Lower leg skin (tissue), 4 donors: Measurements from ENCODE around the gene PSORS1C2. TPM values are rescaled to one million over a fixed set of nuclear protein-coding genes. Genes with fewer than 3 reads are reported as not detected.
"Not testable (repeated sequence)": the region's sequence is repeated elsewhere in the genome, so short reads cannot be mapped to it uniquely, and the experiment has no call there.

Experiments used
- DNase-seq, 2 donors: peaks; one replicate each; pipeline ENCODE4 v3.0.0-alpha.2; 2019; ENCODE audit warnings: low spot score in 2 of 2
- H3K4me3 ChIP-seq: fragments of 200-600 bp; sonication (generic); 2 replicates; pipeline ENCODE4 v1.5.1; 2017; ENCODE audit warnings: mild to moderate bottlenecking, low read depth; ENCODE audit not compliant: poor library complexity, severe bottlenecking
- CTCF ChIP-seq, 3 donors: fragments of 450-650 bp; IDR thresholded peaks; one replicate each; pipeline ENCODE4 v1.5.1; 2016; ENCODE audit warnings: antibody characterized with exemption in 3 of 3, mild to moderate bottlenecking in 3 of 3, moderate library complexity in 2 of 3
- POLR2A ChIP-seq, 2 donors: fragments of 450-650 bp; IDR thresholded peaks; one replicate each; pipeline ENCODE4 v1.6.1; 2016 to 2017; ENCODE audit warnings: antibody characterized with exemption in 2 of 2, mild to moderate bottlenecking in 1 of 2, moderate library complexity in 1 of 2
- WGBS, 2 donors: methylation state at CpG; one replicate each; pipeline ENCODE4 v1.1.5; 2018; 5-methylcytosine and 5-hydroxymethylcytosine counted together
- intact Hi-C: fragments of 100-400 bp; cut with DNase I; formaldehyde crosslinking; loops from one replicate; pipeline ENCODE4 v1.15.0; 2023; ENCODE audit warnings: low total_unique reads
- total RNA-seq, 4 donors: library from RNA; depleted of rRNA; stranded (reverse); fragments of >200 nt; gene quantifications; one replicate each; pipeline ENCODE4 v1.1.0, GENCODE V29; 2016

The PSORS1C2 gene
- total RNA-seq, 4 donors from 2014 or later = 34.8 to 55.5 (median 44.1) TPM

GRCh38 chr6:31169123-31169857, 30.4 kb upstream of the PSORS1C2 start:
- TF ChIP-seq POLR2A (IDR thresholded peaks at IDR 0.05) (no peak), CTCF (IDR thresholded peaks at IDR 0.05) (no peak)
- no peak overlapping the region for H3K4me3 ChIP-seq
- no peak for DNase-seq
- intact Hi-C loops = no loop called here
- 60 to 63% methylated on average over 10 of the region's 10 CpGs for WGBS, 2 donors

DNA sequence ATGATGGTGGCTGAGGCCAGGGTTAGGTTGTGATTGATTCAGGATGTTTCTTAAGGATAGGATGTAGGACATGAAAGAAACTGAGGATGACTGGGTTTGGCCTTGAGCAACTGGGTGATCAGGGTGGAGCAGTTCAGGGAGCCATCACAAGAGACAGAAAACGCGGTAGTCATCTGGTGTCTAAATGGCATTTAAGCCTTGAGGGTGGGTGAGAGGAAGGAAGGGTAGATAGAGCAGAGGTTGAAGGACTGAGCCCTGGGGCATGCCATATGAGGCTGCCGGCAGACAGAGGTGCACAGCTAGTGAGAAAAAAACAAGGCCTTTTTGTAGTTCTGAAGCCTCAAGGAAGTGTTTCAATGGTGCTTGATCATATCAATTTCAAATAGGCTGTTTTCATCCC, 29.7 kb upstream of the PSORS1C2 start:
- TF ChIP-seq POLR2A (IDR thresholded peaks at IDR 0.05) (no peak), CTCF (IDR thresholded peaks at IDR 0.05) (no peak)
- H3K4me3 ChIP-seq = no peak overlapping the region
- intact Hi-C loops = no loop called here
- 61 to 73% methylated on average over 3 of the region's 3 CpGs for whole genome bisulfite sequencing, 2 donors
- no peak for DNase-seq

DNA sequence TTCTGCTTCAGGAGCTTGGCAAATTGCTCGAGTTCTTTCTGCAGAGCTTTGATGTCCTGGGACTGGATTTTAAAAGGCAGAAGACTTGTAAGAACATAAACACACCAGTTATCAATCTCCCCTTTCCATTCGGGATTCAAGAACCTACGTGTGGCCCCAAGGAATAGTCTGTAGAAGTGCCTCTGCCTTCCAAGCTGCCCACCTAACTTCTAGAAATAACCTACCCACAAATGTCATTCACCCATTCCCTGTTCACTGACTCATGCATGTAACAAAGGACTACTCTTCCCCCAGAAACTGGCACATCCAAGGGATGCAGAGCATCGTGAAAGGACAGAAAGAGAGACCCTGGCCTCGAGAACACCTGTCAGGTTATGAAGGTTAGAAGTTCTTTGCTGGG, 27.1 kb upstream of the PSORS1C2 start:
- 73 to 80% methylated on average over 5 of the region's 5 CpGs for WGBS, 2 donors
- no peak for DNase-seq
- H3K4me3 ChIP-seq = no peak overlapping the region
- intact Hi-C loops = no loop called here
- TF ChIP-seq POLR2A (IDR thresholded peaks at IDR 0.05) = no peak
- no peak for TF ChIP-seq CTCF (IDR thresholded peaks at IDR 0.05)

- DNase-seq, intact Hi-C loops, H3K4me3 ChIP-seq: not testable (repeated sequence)
- 83 to 89% methylated on average over 17 of the region's 17 CpGs for WGBS, 2 donors
Measured at GRCh38 chr6:31165064-31165832, 26.4 kb upstream of the PSORS1C2 start.

DNA sequence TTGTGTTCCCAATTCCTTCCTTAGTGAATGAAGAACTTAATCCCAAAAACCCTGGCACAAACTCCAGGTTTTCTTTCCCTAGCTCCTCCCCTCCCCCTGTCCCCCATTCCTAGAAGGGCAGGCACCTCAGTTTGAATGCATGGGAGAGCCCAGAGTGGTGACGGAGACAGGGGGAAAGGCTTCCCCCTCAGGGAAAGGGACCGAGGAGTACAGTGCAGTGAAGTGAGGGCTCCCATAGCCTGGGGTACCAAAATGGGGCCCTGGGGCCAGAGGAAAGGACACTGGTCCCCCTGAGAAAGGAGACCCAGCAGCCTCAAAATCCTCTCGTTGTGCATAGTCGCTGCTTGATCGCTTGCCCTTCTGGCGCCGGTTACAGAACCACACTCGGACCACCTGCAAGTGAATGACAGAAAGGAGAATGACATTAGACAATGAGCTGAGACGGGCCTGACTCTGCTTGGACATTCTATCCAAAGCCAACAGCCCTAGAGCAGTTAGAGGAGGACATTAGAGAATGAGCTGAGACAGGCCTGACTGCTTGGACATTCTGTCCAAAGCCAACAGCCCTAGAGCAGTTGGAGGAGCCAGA, 25.7 kb upstream of the PSORS1C2 start:
- intact Hi-C loops, H3K4me3 ChIP-seq, DNase-seq: not testable (repeated sequence)
- WGBS, 2 donors = 80 to 89% methylated on average over 9 of the region's 9 CpGs

GRCh38 chr6:31163922-31164321, 25.1 kb upstream of the PSORS1C2 start:
- intact Hi-C loops = no loop called here
- TF ChIP-seq CTCF (IDR thresholded peaks at IDR 0.05) (no peak), POLR2A (IDR thresholded peaks at IDR 0.05) (no peak)
- no peak overlapping the region for H3K4me3 ChIP-seq
- DNase-seq = no peak
